HG02981 (cell line): Measurements from ENCODE around the gene FLVCR2.
"Not testable (repeated sequence)": the region's sequence is repeated elsewhere in the genome, so short reads cannot be mapped to it uniquely, and the experiment has no call there.

Source experiments
- ATAC-seq: cut with Tn5 transposase; IDR thresholded peaks from one replicate; pipeline ENCODE4 v1.9.1; 2021; ENCODE audit warnings: mild to moderate bottlenecking, moderate library complexity; ENCODE audit not compliant: unreplicated experiment

The FLVCR2 gene

GRCh38 chr14:75660238-75660629 is 81.8 kb downstream of the FLVCR2 start:
- ATAC-seq = no peak

- ATAC-seq = peak; percentile 97
Observed at GRCh38 chr14:75660630-75661498, 82.4 kb downstream of the FLVCR2 start, which contains the start of the genes ERG28 and TTLL5. TSS of gene ERG28 (minus strand) at chr14:75660876. CDS start at chr14:75657502, 3,374 bp downstream. TSS of gene TTLL5 (plus strand) at chr14:75661246. CDS start at chr14:75663150, 1,904 bp downstream.

GRCh38 chr14:75661499-75661814 is 83.0 kb downstream of the FLVCR2 start:
- no peak for ATAC-seq

DNA sequence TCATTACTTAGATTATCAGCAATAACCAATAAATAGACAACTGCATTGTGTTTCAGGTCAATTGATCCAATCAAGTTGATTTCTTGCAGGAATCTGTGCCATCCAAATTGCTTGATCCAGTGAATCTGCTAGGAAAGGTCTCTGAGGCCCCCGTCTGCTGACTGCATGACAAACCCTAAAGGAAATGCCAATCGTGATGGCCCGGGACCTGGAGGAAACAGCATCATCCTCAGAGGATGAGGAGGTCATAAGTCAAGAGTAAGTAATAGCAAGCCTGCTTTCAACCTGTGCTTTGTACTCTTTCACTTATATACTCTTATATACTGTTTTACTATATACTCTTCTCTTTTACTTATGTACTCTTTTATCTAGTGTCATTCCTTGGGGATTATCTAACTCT is 84.5 kb downstream of the FLVCR2 start:
- ATAC-seq = no peak

- ATAC-seq = no peak
Observed at GRCh38 chr14:75667099-75667765, 88.8 kb downstream of the FLVCR2 start.

DNA sequence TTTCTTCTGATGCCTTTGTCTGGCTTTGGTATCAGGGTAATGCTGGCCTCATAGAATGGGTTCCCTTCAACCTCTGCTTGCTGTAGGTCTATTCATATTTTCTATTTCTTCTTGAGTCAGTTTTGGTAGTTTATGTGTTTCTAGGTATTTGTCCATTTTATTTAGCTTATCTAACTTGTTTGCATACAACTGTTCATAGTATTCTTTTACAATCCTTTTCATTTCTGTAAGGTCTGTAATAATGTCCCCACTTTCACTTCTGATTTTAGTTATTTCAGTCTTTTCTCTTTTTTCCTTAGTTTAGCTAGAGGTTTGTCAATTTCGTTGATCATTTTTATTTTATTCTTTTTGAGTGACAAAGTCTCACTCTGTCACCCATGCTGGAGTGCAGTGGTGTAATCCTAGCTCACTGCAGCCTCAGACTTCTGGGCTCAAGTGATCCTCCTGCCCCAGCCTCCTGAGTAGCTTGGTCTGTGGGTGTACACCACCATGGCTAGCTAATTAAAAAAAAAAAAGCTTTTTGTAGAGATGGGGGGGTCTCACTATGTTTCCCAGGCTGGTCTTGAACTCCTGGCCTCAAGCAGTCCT is 94.3 kb downstream of the FLVCR2 start:
- no peak for ATAC-seq

- ATAC-seq = peak; percentile 60
Observed at GRCh38 chr14:75673345-75674035, 95.1 kb downstream of the FLVCR2 start.

GRCh38 chr14:75675265-75675960 is 97.0 kb downstream of the FLVCR2 start:
- no peak for ATAC-seq

GRCh38 chr14:75685910-75686309 is 107.5 kb downstream of the FLVCR2 start:
- no peak for ATAC-seq

DNA sequence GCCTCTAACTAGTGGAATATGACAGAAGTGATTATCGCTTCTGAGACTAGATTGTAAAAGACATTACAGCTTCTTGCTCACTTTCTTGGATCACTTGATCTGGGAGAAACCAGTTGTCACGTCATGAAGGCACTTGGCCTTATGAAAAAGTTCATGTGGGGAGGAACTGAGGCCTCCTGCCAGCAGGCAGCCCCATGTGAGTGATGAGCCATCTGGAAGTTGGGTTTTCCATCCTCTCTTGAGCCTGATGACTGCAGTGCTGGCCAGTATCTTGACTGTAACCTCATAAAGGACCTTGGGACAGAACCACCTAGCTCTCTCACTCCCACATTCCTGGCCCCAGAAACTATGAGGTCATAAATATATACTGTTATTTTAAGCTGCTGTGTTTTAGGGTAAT is 110.6 kb downstream of the FLVCR2 start:
- no peak for ATAC-seq

- ATAC-seq = no peak
Observed at GRCh38 chr14:75690010-75690409, 111.6 kb downstream of the FLVCR2 start.

DNA sequence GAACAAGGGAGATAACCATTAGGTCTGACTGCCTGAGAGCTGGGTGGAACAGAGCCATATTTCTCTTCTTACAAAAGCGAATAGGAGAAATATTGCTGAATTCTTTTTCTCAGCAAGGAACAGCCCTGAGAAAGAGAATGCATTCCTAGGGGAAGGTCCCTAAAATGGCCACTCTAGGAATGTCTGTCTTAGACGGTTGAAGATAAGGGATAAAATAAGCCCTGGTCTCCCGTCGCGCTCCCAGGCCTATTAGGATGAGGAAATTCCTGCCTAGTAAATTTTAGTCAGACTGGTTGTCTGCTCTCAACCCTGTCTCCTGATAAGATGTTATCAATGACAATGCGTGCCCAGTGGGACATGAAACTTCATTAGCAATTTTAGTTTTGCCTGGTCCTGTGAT is 116.6 kb downstream of the FLVCR2 start:
- not testable (repeated sequence) for ATAC-seq

DNA sequence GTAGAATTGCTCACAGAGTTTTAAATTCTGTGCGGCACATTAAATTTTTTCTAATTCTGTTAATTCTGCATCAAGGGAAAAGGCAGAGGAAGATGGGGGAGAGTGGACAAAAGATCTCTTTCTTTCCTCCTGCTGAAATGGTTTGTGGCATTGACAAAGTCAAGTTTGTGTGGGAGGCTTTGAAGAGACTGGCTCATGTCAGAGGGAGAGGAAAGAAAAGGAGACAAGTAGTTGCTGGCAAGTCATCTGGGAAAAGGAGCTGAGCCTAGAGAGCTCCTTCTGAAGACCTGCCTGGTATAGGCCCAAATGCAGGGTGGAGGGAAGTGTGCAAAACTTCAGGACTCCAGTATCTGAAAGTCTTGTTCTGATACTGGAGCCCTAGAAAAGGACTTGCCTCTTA is 119.0 kb downstream of the FLVCR2 start:
- no peak for ATAC-seq
